Measurements from ENCODE around the gene ZAR1L. TPM values are rescaled to one million over a fixed set of nuclear protein-coding genes. Genes with fewer than 3 reads are reported as not detected.

The ZAR1L gene
- total RNA-seq, 2 experiments from 2014 or later: not detected

DNA sequence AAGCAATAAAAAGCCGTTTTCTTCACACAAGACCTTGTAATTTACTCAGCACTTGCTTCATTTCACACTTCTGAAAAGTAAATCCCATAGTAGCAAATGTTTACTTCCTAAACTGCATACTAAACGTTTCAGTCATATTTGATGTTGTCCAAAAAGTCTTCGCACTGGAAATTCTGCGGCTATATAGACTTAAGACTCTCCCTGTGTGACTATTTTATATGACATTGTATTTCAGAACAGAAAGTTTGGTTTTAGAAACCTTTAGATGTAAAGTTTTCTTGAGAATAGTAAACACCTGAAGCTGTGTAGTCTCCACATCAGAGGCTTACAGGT, 29.6 kb downstream of the ZAR1L start:
- H3K27me3 Mint-ChIP-seq: no peaks in the 10 kb centered on the region
- no peaks in the 10 kb centered on the region for H3K27me3 ChIP-seq (ENCODE audit: control insufficient read depth in 1 of 2, insufficient read depth in 2 of 2, low read length in 2 of 2)

GRCh38 chr13:32284927-32285632, 30.1 kb downstream of the ZAR1L start:
- H3K27ac Mint-ChIP-seq: no peak overlapping the region

More for the DNA sequence above, 29.6 kb downstream of the ZAR1L start:
- H3K4me1 Mint-ChIP-seq (ENCODE audit: low read depth): no peaks in the 10 kb centered on the region
- H3K36me3 ChIP-seq (ENCODE audit: insufficient read depth, low read length): no peaks in the 10 kb centered on the region
- no peak overlapping the region for H3K27ac ChIP-seq (ENCODE audit: low read depth in 1 of 2, low read length in 2 of 2)
- no peak overlapping the region for H3K4me3 ChIP-seq (ENCODE audit: low read length)
- POLR2A ChIA-PET: no interaction called here
- CTCF ChIA-PET: no interaction called here
- ATAC-seq (ENCODE audit: poor library complexity) (no peak), DNase-seq (no peak)
- TF ChIP-seq, protein P1, sequence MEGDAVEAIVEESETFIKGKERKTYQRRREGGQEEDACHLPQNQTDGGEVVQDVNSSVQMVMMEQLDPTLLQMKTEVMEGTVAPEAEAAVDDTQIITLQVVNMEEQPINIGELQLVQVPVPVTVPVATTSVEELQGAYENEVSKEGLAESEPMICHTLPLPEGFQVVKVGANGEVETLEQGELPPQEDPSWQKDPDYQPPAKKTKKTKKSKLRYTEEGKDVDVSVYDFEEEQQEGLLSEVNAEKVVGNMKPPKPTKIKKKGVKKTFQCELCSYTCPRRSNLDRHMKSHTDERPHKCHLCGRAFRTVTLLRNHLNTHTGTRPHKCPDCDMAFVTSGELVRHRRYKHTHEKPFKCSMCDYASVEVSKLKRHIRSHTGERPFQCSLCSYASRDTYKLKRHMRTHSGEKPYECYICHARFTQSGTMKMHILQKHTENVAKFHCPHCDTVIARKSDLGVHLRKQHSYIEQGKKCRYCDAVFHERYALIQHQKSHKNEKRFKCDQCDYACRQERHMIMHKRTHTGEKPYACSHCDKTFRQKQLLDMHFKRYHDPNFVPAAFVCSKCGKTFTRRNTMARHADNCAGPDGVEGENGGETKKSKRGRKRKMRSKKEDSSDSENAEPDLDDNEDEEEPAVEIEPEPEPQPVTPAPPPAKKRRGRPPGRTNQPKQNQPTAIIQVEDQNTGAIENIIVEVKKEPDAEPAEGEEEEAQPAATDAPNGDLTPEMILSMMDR (IDR thresholded peaks at IDR 0.05): no peak
- peaks cover 3% of the 10 kb centered on the region for H3K36me3 Mint-ChIP-seq (ENCODE audit: low read depth)
- H3K9me3 ChIP-seq (ENCODE audit: control insufficient read depth in 1 of 2, insufficient read depth in 1 of 2, low read length in 2 of 2): no peaks in the 10 kb centered on the region
- no peaks in the 10 kb centered on the region for H3K4me1 ChIP-seq (ENCODE audit: insufficient read depth, low read length)
- H3K4me3 Mint-ChIP-seq: no peak overlapping the region
- intact Hi-C loops (cut with DNase I, micrococcal nuclease): no loop called here
- H3K27ac Mint-ChIP-seq: no peak overlapping the region
- no peaks in the 10 kb centered on the region for H3K9me3 Mint-ChIP-seq

DNA sequence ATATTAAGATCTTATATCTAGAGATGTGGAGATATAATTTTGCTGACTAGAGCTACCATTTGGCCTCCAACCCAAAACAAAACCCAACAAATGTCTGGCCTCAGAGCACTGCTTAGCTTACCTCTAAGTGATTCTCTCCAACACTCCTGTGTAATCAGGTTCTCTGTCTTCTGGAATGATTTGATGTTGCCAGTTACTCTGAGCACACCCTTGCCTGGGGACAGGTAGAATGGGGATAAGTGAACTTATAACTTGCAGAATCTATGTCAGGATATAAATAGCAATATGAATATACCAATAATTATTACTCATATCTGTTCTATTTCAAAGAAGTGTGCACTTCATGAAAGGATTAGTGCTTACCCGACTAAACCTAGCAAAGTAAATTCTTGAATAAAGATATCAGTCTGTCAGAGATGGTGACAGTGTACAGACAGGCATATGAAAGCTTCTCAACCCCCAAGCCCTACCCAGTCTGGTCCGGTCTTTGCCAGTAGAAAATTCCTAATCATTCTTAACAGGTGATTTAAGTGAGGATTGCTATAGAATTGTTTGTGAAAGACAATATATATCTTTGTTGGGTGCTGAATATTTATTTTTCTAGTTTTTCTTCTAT, 33.0 kb downstream of the ZAR1L start:
- H3K36me3 Mint-ChIP-seq (ENCODE audit: low read depth): peaks cover 20% of the 10 kb centered on the region
- no peak overlapping the region for H3K27ac Mint-ChIP-seq
- TF ChIP-seq, protein P1 (IDR thresholded peaks at IDR 0.05): no peak
- Histone ChIP-seq H3K36me3 (ENCODE audit: insufficient read depth, low read length) (peaks cover 5% of the 10 kb centered on the region), H3K27me3 (ENCODE audit: control insufficient read depth in 1 of 2, insufficient read depth in 2 of 2, low read length in 2 of 2) (no peaks in the 10 kb centered on the region), H3K4me1 (ENCODE audit: insufficient read depth, low read length) (no peaks in the 10 kb centered on the region), H3K9me3 (ENCODE audit: control insufficient read depth in 1 of 2, insufficient read depth in 1 of 2, low read length in 2 of 2) (no peaks in the 10 kb centered on the region), H3K4me3 (ENCODE audit: low read length) (no peak overlapping the region), H3K27ac (ENCODE audit: low read depth in 1 of 2, low read length in 2 of 2) (no peak overlapping the region)
- POLR2A ChIA-PET: no interaction called here
- no peaks in the 10 kb centered on the region for H3K4me1 Mint-ChIP-seq (ENCODE audit: low read depth)
- no peak for ATAC-seq (ENCODE audit: poor library complexity)
- no peak overlapping the region for H3K4me3 Mint-ChIP-seq
- H3K27me3 Mint-ChIP-seq: no peaks in the 10 kb centered on the region
- intact Hi-C loops (cut with DNase I, micrococcal nuclease): no loop called here
- no peaks in the 10 kb centered on the region for H3K9me3 Mint-ChIP-seq
- no peak for DNase-seq
- CTCF ChIA-PET: no interaction called here

More at GRCh38 chr13:32284927-32285632, 30.1 kb downstream of the ZAR1L start:
- Mint-ChIP-seq H3K36me3 (ENCODE audit: low read depth) (no peaks in the 10 kb centered on the region), H3K4me1 (ENCODE audit: low read depth) (no peaks in the 10 kb centered on the region), H3K4me3 (no peak overlapping the region), H3K9me3 (no peaks in the 10 kb centered on the region), H3K27me3 (no peaks in the 10 kb centered on the region)
- Histone ChIP-seq H3K36me3 (ENCODE audit: insufficient read depth, low read length) (no peaks in the 10 kb centered on the region), H3K27me3 (ENCODE audit: control insufficient read depth in 1 of 2, insufficient read depth in 2 of 2, low read length in 2 of 2) (no peaks in the 10 kb centered on the region), H3K4me1 (ENCODE audit: insufficient read depth, low read length) (no peaks in the 10 kb centered on the region), H3K4me3 (ENCODE audit: low read length) (no peak overlapping the region), H3K27ac (ENCODE audit: low read depth in 1 of 2, low read length in 2 of 2) (no peak overlapping the region), H3K9me3 (ENCODE audit: control insufficient read depth in 1 of 2, insufficient read depth in 1 of 2, low read length in 2 of 2) (no peaks in the 10 kb centered on the region)
- DNase-seq (no peak), ATAC-seq (ENCODE audit: poor library complexity) (no peak)
- CTCF ChIA-PET: no interaction called here
- TF ChIP-seq, protein P1 (IDR thresholded peaks at IDR 0.05): no peak
- intact Hi-C loops (cut with DNase I, micrococcal nuclease): no loop called here
- POLR2A ChIA-PET: no interaction called here
